GM12874 (cell line): ENCODE data around the gene CEBPG.

Experiments used
- TF ChIP-seq, protein P1 (sequence below): IDR thresholded peaks from 2 replicates; pipeline ENCODE4 v1.5.1; 2011; ENCODE audit warnings: low read depth, mild to moderate bottlenecking, control low read depth, low read length, moderate library complexity; ENCODE audit not compliant: insufficient read depth

Gene CEBPG

DNA sequence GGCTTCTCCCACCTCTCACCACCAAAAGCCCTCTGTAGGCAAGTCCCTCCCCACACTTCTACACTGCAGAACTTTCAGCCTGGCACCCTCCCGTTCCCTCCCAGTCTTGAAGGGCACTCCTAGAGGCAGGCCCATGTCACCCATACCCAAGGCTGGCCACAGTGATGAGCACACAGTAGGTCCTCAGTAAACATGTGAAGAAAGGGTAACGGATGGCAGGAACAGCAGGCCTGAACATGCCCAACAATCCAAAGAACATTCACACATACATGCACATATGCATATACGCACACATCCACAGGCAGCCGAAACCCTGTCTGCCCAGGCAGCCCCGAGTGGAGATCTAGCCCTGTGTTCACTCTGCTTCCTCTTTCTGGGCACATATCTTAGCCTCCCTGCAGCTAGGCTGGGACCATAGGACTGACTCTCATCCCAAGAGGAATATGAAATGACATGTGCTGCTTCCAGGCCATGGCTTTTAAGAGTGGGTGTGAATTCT, 55.2 kb downstream of the CEBPG start:
- TF ChIP-seq, protein P1, sequence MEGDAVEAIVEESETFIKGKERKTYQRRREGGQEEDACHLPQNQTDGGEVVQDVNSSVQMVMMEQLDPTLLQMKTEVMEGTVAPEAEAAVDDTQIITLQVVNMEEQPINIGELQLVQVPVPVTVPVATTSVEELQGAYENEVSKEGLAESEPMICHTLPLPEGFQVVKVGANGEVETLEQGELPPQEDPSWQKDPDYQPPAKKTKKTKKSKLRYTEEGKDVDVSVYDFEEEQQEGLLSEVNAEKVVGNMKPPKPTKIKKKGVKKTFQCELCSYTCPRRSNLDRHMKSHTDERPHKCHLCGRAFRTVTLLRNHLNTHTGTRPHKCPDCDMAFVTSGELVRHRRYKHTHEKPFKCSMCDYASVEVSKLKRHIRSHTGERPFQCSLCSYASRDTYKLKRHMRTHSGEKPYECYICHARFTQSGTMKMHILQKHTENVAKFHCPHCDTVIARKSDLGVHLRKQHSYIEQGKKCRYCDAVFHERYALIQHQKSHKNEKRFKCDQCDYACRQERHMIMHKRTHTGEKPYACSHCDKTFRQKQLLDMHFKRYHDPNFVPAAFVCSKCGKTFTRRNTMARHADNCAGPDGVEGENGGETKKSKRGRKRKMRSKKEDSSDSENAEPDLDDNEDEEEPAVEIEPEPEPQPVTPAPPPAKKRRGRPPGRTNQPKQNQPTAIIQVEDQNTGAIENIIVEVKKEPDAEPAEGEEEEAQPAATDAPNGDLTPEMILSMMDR = no peak

DNA sequence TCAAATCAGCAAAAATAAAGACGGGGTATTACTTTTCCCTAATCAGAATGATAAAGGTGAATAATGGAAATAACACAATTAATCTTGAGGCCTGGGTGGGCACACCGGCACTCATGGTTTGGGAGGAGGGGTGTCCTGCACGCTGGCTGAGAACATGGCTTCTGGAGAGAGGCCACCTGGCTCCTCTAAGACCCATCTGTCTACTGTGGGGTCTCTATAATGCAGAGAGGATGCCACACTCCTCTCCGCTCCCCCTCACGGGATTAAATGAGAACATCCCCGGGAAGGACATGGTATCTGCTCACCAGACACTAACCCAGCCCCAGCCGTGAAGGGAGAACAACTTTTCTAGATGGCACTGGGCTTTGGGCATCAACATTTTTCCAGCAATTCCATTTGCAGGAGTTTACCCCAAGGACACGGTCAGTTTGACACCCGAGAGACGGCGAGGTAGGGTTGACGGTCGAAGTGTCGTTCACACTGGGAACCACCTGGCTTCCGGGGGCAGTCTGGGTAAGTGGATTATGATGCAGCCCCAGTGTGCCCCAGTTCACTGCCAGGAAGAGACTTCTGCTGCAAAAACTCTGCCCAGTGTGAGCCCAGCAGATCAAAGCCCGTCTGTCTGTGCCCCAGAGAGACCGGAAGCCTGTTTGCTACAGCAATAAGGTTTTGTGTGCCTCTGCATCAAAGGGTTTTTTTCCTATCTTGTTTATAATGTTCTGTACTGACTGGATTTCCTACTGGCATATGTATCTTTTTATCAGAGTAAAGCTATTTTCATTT, 56.6 kb downstream of the CEBPG start:
- TF ChIP-seq, protein P1 = no peak

DNA sequence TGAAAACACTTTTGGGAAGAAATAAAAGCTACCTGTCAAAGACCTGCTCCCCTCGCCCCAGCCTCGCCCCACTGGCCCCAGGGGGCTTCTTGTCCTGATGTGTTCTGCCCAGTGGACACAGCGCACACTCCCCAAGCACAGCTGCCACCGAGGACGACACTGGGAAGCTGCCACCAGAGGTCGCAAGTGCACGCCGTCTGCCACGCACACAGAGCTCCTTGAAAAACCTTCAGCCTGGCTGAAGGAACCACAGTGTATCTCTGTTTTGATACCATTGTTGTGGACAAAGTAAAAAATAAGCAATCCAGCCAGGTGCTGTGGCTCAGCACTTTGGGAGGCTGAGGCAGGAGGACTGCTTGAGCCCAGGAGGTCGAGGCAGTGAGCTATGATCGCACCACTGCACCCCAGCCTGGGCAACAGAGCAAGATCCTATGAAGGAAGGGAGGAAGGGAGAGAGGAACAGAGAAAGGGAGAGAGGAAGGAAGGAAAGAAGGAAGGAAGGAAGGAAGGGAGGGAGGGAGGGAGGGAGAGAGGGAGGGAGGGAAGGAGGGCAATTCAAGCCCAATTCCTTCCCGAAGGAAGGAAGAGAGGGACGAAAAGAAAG, 57.3 kb downstream of the CEBPG start:
- TF ChIP-seq, protein P1 = peak; percentile 84

DNA sequence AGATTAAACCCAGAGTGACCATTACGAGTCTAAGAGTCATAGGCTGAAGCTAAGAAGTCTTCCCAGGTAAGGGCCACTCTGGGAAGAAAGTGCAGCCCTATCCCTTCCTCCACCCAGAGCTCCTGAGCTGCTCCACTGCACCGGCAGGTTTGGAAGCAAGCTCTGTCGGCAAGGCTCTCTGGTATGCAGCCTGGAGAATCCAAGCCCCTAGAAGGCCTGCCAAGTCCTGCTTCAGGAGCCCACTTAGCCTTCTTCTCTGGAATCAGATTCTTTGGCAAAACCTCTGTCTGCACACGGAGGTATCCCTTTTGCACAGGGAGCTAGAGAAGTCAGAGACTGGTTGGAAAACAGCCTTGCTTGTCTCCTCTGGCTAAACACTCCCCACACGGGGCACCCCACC, 58.5 kb downstream of the CEBPG start:
- TF ChIP-seq, protein P1 = no peak
